Trophoblast cell (in vitro differentiated cells and primary cell): Measurements from ENCODE around the gene FURIN.

Experiments used
- DNase-seq, 2 donors: peaks; one replicate each; pipeline ENCODE4 v3.0.0-alpha.2; 2016
- H2AFZ ChIP-seq: 2 replicates; pipeline ENCODE4 v1.6.1; 2013; ENCODE audit warnings: low read length, moderate library complexity, mild to moderate bottlenecking; ENCODE audit not compliant: insufficient read depth, poor library complexity
- H2AK5ac ChIP-seq: 2 replicates; pipeline ENCODE4 v1.6.1; 2013; ENCODE audit warnings: mild to moderate bottlenecking, low read length
- H2BK120ac ChIP-seq: 2 replicates; pipeline ENCODE4 v1.6.1; 2013; ENCODE audit warnings: low read length, mild to moderate bottlenecking, moderate library complexity; ENCODE audit not compliant: insufficient read depth, poor library complexity
- H2BK12ac ChIP-seq: 2 replicates; pipeline ENCODE4 v1.6.1; 2013; ENCODE audit warnings: mild to moderate bottlenecking, low read length, moderate library complexity
- H2BK5ac ChIP-seq: 2 replicates; pipeline ENCODE4 v1.6.1; 2013; ENCODE audit warnings: low read length, low read depth, moderate library complexity, mild to moderate bottlenecking; ENCODE audit not compliant: poor library complexity
- H3K14ac ChIP-seq: 2 replicates; pipeline ENCODE4 v1.6.1; 2013; ENCODE audit warnings: mild to moderate bottlenecking, low read length
- H3K18ac ChIP-seq: 2 replicates; pipeline ENCODE4 v1.6.1; 2013; ENCODE audit warnings: mild to moderate bottlenecking, low read length
- H3K23ac ChIP-seq: 2 replicates; pipeline ENCODE4 v1.6.1; 2013; ENCODE audit warnings: low read length
- H3K27ac ChIP-seq: 2 replicates; pipeline ENCODE4 v1.5.1; 2013; ENCODE audit warnings: low read depth, mild to moderate bottlenecking, inconsistent platforms, low read length, moderate library complexity
- H3K27me3 ChIP-seq: 2 replicates; pipeline ENCODE4 v1.6.1; 2013; ENCODE audit warnings: inconsistent platforms, mild to moderate bottlenecking, low read length, moderate library complexity; ENCODE audit not compliant: insufficient read depth
- H3K36me3 ChIP-seq, 2 experiments: 1 replicate in 1 of 2; 2 replicates in 1 of 2; pipeline ENCODE4 v1.6.1; 2013; ENCODE audit warnings: low read length in 2 of 2, mild to moderate bottlenecking in 2 of 2, moderate library complexity in 1 of 2; ENCODE audit not compliant: insufficient read depth in 2 of 2, control insufficient read depth in 1 of 2
- H3K4ac ChIP-seq: 2 replicates; pipeline ENCODE4 v1.6.1; 2013; ENCODE audit warnings: low read depth, mild to moderate bottlenecking, low read length, moderate library complexity
- H3K4me1 ChIP-seq, 2 experiments: 1 replicate in 1 of 2; 2 replicates in 1 of 2; pipeline ENCODE4 v1.6.1; 2013; ENCODE audit warnings: low read length in 2 of 2, mild to moderate bottlenecking in 2 of 2, moderate library complexity in 1 of 2; ENCODE audit not compliant: insufficient read depth in 2 of 2, control insufficient read depth in 1 of 2
- H3K4me2 ChIP-seq: 2 replicates; pipeline ENCODE4 v1.6.1; 2013; ENCODE audit warnings: inconsistent platforms, mild to moderate bottlenecking, low read length, moderate library complexity
- H3K4me3 ChIP-seq: 2 replicates; pipeline ENCODE4 v1.5.1; 2013; ENCODE audit warnings: mild to moderate bottlenecking, low read depth, low read length, inconsistent platforms
- H3K79me1 ChIP-seq: one replicate; pipeline ENCODE4 v1.6.1; 2013; ENCODE audit warnings: low read length
- H3K79me2 ChIP-seq: 2 replicates; pipeline ENCODE4 v1.6.1; 2013; ENCODE audit warnings: low read length, mild to moderate bottlenecking; ENCODE audit not compliant: control insufficient read depth, insufficient read depth, poor library complexity
- H3K9ac ChIP-seq: 2 replicates; pipeline ENCODE4 v1.6.1; 2013; ENCODE audit warnings: mild to moderate bottlenecking, low read length
- H3K9me3 ChIP-seq: 2 replicates; pipeline ENCODE4 v1.6.1; 2013; ENCODE audit warnings: low read depth, mild to moderate bottlenecking, control low read depth, inconsistent platforms, low read length; ENCODE audit not compliant: insufficient read depth
- H4K12ac ChIP-seq: 2 replicates; pipeline ENCODE4 v1.6.1; 2013; ENCODE audit warnings: low read depth, mild to moderate bottlenecking, low read length, moderate library complexity
- H4K8ac ChIP-seq: 2 replicates; pipeline ENCODE4 v1.6.1; 2013; ENCODE audit warnings: low read depth, mild to moderate bottlenecking, low read length, moderate library complexity
- H4K91ac ChIP-seq: one replicate; pipeline ENCODE4 v1.6.1; 2013; ENCODE audit warnings: low read depth, mild to moderate bottlenecking, low read length, moderate library complexity
- WGBS: extraction: QIAGEN DNeasy Blood & Tissue Kit; methylation state at CpG from one replicate; pipeline ENCODE4 v1.1.7; 2013; ENCODE audit warnings: missing lambda C conversion rate; ENCODE audit not compliant: insufficient read length, insufficient coverage; ENCODE audit errors: extremely low coverage; 5-methylcytosine and 5-hydroxymethylcytosine counted together

The FURIN gene

DNA sequence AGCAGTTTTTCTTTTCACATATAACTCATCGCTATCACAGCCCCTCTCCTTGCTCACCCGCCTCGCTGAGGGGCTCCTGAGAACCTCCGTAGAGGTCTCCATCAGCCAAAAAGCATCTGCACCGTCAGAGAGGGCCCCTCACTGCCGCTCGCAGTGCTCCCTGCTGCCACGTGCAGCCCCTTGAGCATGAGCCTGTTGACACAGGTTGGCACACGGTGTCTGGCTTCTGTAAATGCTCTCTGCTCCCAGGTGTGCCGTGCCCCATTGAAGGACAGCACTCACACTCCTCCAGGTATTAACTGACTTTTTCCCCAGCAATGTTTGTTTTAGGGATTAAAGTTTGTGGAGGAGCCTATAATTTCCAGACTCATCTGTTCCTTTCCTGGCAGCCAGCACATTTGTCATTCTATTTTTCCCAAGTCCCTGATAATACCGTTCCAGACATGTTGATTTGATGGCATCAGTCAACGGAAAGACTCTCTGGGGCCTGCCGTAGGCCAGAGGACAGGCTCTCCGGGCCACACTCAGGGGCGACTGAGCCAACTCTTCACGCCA, 2.1 kb upstream of the FURIN start:
- H4K8ac ChIP-seq, result no peak overlapping the region
- peaks cover 23 to 24% of the 10 kb centered on the region in 2 experiments for H3K4me1 ChIP-seq
- H4K91ac ChIP-seq, result peak overlapping the region; percentile 44
- H2AFZ ChIP-seq, result no peak overlapping the region
- H3K14ac ChIP-seq, result no peak overlapping the region
- peak overlapping the region; percentile 12 for H2AK5ac ChIP-seq
- H2BK120ac ChIP-seq, result no peak overlapping the region
- H3K79me2 ChIP-seq, result peaks cover 8% of the 10 kb centered on the region
- H3K4me2 ChIP-seq, result no peak overlapping the region
- no peak overlapping the region for H3K4me3 ChIP-seq
- H3K4ac ChIP-seq, result no peak overlapping the region
- no peak overlapping the region for H3K23ac ChIP-seq
- H3K18ac ChIP-seq, result no peak overlapping the region
- no peaks in the 10 kb centered on the region for H3K27me3 ChIP-seq
- H4K12ac ChIP-seq, result no peak overlapping the region
- H3K36me3 ChIP-seq, result no peaks in the 10 kb centered on the region
- H3K79me1 ChIP-seq, result peaks cover 27% of the 10 kb centered on the region
- H3K27ac ChIP-seq, result no peak overlapping the region
- H2BK12ac ChIP-seq, result peak overlapping the region; percentile 5
- H3K9ac ChIP-seq, result no peak overlapping the region
- H2BK5ac ChIP-seq, result no peak overlapping the region
- WGBS, result no CpG with 5 or more reads among the region's 16 CpGs
- DNase-seq, result no peak
- H3K9me3 ChIP-seq, result peaks cover 2% of the 10 kb centered on the region

DNA sequence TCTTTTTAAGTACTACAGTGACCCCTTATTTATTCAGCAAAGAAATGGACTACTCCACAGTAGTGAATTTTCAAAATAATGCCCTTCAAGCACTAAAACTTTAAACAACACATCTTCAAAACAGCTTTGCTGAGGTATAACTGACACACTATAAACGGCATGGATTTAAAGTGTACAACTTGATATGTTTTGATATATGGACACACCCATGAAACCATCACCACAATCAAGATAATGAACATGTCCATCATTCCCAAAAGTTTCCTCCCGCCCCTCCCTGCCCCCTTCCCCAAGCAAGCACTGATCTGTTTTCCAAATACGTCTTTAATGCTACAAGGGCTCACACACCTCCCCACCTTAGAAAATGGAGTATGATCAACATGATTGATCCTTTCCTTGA, 1.6 kb upstream of the FURIN start:
- H3K79me2 ChIP-seq, result peaks cover 12% of the 10 kb centered on the region
- H2BK5ac ChIP-seq, result no peak overlapping the region
- H3K4me1 ChIP-seq, result peaks cover 23 to 24% of the 10 kb centered on the region in 2 experiments
- no peak overlapping the region for H2AK5ac ChIP-seq
- WGBS, result no CpG with 5 or more reads among the region's 3 CpGs
- no peak overlapping the region for H4K91ac ChIP-seq
- H3K9me3 ChIP-seq, result peaks cover 2% of the 10 kb centered on the region
- no peak overlapping the region for H3K4ac ChIP-seq
- no peak overlapping the region for H3K23ac ChIP-seq
- H3K27me3 ChIP-seq, result no peaks in the 10 kb centered on the region
- no peak overlapping the region for H3K9ac ChIP-seq
- no peak overlapping the region for H4K12ac ChIP-seq
- H3K4me2 ChIP-seq, result no peak overlapping the region
- no peak for DNase-seq
- H3K14ac ChIP-seq, result no peak overlapping the region
- no peak overlapping the region for H2AFZ ChIP-seq
- no peak overlapping the region for H4K8ac ChIP-seq
- H2BK120ac ChIP-seq, result no peak overlapping the region
- H3K4me3 ChIP-seq, result no peak overlapping the region
- H3K79me1 ChIP-seq, result peaks cover 33% of the 10 kb centered on the region
- no peak overlapping the region for H2BK12ac ChIP-seq
- H3K18ac ChIP-seq, result no peak overlapping the region
- H3K36me3 ChIP-seq, result no peaks in the 10 kb centered on the region
- no peak overlapping the region for H3K27ac ChIP-seq

GRCh38 chr15:90869140-90869541, 753 bp downstream of the FURIN start:
- Histone ChIP-seq H3K4me1 (peaks cover 32 to 39% of the 10 kb centered on the region in 2 experiments), H2AFZ (no peak overlapping the region), H3K36me3 (no peaks in the 10 kb centered on the region), H3K14ac (peak overlapping the region; percentile 61), H2BK5ac (peak overlapping the region; percentile 94), H3K4me2 (peak overlapping the region; percentile 47), H3K79me2 (peaks cover 33% of the 10 kb centered on the region), H2AK5ac (peak overlapping the region; percentile 60), H4K91ac (peak overlapping the region; percentile 87), H4K12ac (peak overlapping the region; percentile 58), H3K9ac (peak overlapping the region; percentile 5), H3K23ac (no peak overlapping the region), H4K8ac (peak overlapping the region; percentile 62), H2BK120ac (peak overlapping the region; percentile 84), H3K18ac (peak overlapping the region; percentile 33), H3K27me3 (no peaks in the 10 kb centered on the region), H3K4me3 (no peak overlapping the region), H3K4ac (peak overlapping the region; percentile 82), H3K79me1 (peaks cover 55% of the 10 kb centered on the region), H3K9me3 (peaks cover 2% of the 10 kb centered on the region), H3K27ac (peak overlapping the region; percentile 92), H2BK12ac (peak overlapping the region; percentile 79)
- peak in 1 of 2 donors; percentile 18 for DNase-seq

GRCh38 chr15:90869601-90870353, 1.4 kb downstream of the FURIN start:
- Histone ChIP-seq H3K27me3 (no peaks in the 10 kb centered on the region), H3K18ac (peak overlapping the region; percentile 54), H4K12ac (peak overlapping the region; percentile 64), H4K8ac (peak overlapping the region; percentile 62), H3K9ac (no peak overlapping the region), H3K4me3 (no peak overlapping the region), H3K9me3 (peaks cover 2% of the 10 kb centered on the region), H2BK120ac (peak overlapping the region; percentile 92), H2BK5ac (peak overlapping the region; percentile 94), H2AK5ac (no peak overlapping the region), H3K79me2 (peaks cover 36% of the 10 kb centered on the region), H2BK12ac (peak overlapping the region; percentile 67), H3K79me1 (peaks cover 58% of the 10 kb centered on the region), H3K4ac (peak overlapping the region; percentile 94), H4K91ac (peak overlapping the region; percentile 89), H3K14ac (peak overlapping the region; percentile 61), H2AFZ (no peak overlapping the region), H3K36me3 (no peaks in the 10 kb centered on the region), H3K4me2 (peak overlapping the region; percentile 89), H3K27ac (peak overlapping the region; percentile 92), H3K23ac (no peak overlapping the region), H3K4me1 (peaks cover 35 to 42% of the 10 kb centered on the region in 2 experiments)
- no CpG with 5 or more reads among the region's 9 CpGs for WGBS
- DNase-seq, result peak; percentile 92 to 94
